Measurements from ENCODE around the gene SCLT1. TPM values are rescaled to one million over a fixed set of nuclear protein-coding genes. Genes with fewer than 3 reads are reported as not detected.
A peak's percentile ranks its signal among the peaks of the same experiment; 100 is the strongest.

Gene SCLT1
- total RNA-seq, 1 experiment from 2014 or later = 13.3 TPM

GRCh38 chr4:129098531-129099001 lies 5.2 kb upstream of the SCLT1 start:
- ChIA-PET CTCF (no interaction called here), RAD21 (ENCODE audit: low non-redundant PET in 1 of 2, low total read pairs in 2 of 2, uncharacterized antibody in 2 of 2, unreplicated experiment in 2 of 2) (no interaction called here), POLR2A (no interaction called here)
- Histone ChIP-seq H3K4me2 (ENCODE audit: low read length) (no peak overlapping the region), H4K20me1 (ENCODE audit: insufficient read depth) (no peaks in the 10 kb centered on the region), H3K27ac (ENCODE audit: low read depth, low read length) (no peak overlapping the region), H3K36me3 (ENCODE audit: control insufficient read depth in 1 of 2, insufficient read depth in 2 of 2, low read length in 2 of 2) (no peaks in the 10 kb centered on the region), H3K27me3 (ENCODE audit: insufficient read depth, low read length) (no peaks in the 10 kb centered on the region), H3K9me3 (ENCODE audit: control insufficient read depth in 1 of 2, insufficient read depth in 1 of 2, low read depth in 1 of 2, low read length in 2 of 2) (no peaks in the 10 kb centered on the region), H3K4me3 (replicated peaks in 1 of 2; ENCODE audit: low read depth in 1 of 2, low read length in 2 of 2) (no peak overlapping the region), H3K9me2 (ENCODE audit: insufficient read depth) (no peaks in the 10 kb centered on the region), H3K9ac (ENCODE audit: low read length) (no peak overlapping the region), H3K79me2 (ENCODE audit: insufficient read depth, low read length) (no peaks in the 10 kb centered on the region), H3K4me1 (ENCODE audit: control insufficient read depth in 1 of 2, insufficient read depth in 2 of 2, low read length in 2 of 2) (peaks cover 0 to 13% of the 10 kb centered on the region in 2 experiments; a peak in 1 of 4 replicates), H2AFZ (ENCODE audit: low read depth, low read length, poor library complexity, severe bottlenecking) (no peak overlapping the region)
- no TSS peak for BruUV-seq (replicated peaks)
- ATAC-seq (no peak), DNase-seq (ENCODE audit: low read depth, low spot score) (no peak)
- intact Hi-C loops (cut with micrococcal nuclease) = no loop called here
- no peak for TF ChIP-seq SIN3A (IDR thresholded peaks at IDR 0.05; ENCODE audit: low read depth)
- no peak for TF ChIP-seq EZH2phosphoT487 (IDR thresholded peaks at IDR 0.05; ENCODE audit: borderline replicate concordance)
- no peak for TF ChIP-seq ZBTB33 (IDR thresholded peaks at IDR 0.05; ENCODE audit: extremely low read depth, insufficient replicate concordance, low read length)

- no TSS peak for BruUV-seq (replicated peaks)
- H3K79me2 ChIP-seq (ENCODE audit: insufficient read depth, low read length) = peaks cover 21% of the 10 kb centered on the region
- no peaks in the 10 kb centered on the region for H3K36me3 ChIP-seq (ENCODE audit: control insufficient read depth in 1 of 2, insufficient read depth in 2 of 2, low read length in 2 of 2)
- RAD21 ChIA-PET (ENCODE audit: low non-redundant PET in 1 of 2, low total read pairs in 2 of 2, uncharacterized antibody in 2 of 2, unreplicated experiment in 2 of 2) = no interaction called here
- no peaks in the 10 kb centered on the region for H3K9me3 ChIP-seq (ENCODE audit: control insufficient read depth in 1 of 2, insufficient read depth in 1 of 2, low read depth in 1 of 2, low read length in 2 of 2)
- peak within 1 kb of the TSS; percentile 62 for H3K9ac ChIP-seq (ENCODE audit: low read length)
- no peaks in the 10 kb centered on the region for H4K20me1 ChIP-seq (ENCODE audit: insufficient read depth)
- H3K27me3 ChIP-seq (ENCODE audit: insufficient read depth, low read length) = no peaks in the 10 kb centered on the region
- peak within 1 kb of the TSS; percentile 81 for H2AFZ ChIP-seq (ENCODE audit: low read depth, low read length, poor library complexity, severe bottlenecking)
- H3K4me1 ChIP-seq (ENCODE audit: control insufficient read depth in 1 of 2, insufficient read depth in 2 of 2, low read length in 2 of 2) = peaks cover 2 to 18% of the 10 kb centered on the region in 2 experiments; a peak in 3 of 4 replicates
- peak; percentile 71 for ATAC-seq
- intact Hi-C loops (cut with micrococcal nuclease) = no loop called here
- POLR2A ChIA-PET = no interaction called here
- H3K9me2 ChIP-seq (ENCODE audit: insufficient read depth) = no peaks in the 10 kb centered on the region
- peak; percentile 62 for DNase-seq (ENCODE audit: low read depth, low spot score)
- CTCF ChIA-PET = no interaction called here
- peak within 1 kb of the TSS; percentile 73 for H3K4me2 ChIP-seq (ENCODE audit: low read length)
- peak within 1 kb of the TSS; percentile 56 for H3K27ac ChIP-seq (ENCODE audit: low read depth, low read length)
- H3K4me3 ChIP-seq (replicated peaks in 1 of 2; ENCODE audit: low read depth in 1 of 2, low read length in 2 of 2) = peak within 1 kb of the TSS; percentile 49 to 64
- no peak for TF ChIP-seq SRF (IDR thresholded peaks at IDR 0.05; ENCODE audit: low read depth)
- no peak for TF ChIP-seq YY1 (IDR thresholded peaks at IDR 0.05; ENCODE audit: extremely low read depth, insufficient replicate concordance, low read depth, low read length)
- TF ChIP-seq SIN3A (IDR thresholded peaks at IDR 0.05; ENCODE audit: low read depth) = no peak
- no peak for TF ChIP-seq POLR2A (IDR thresholded peaks at IDR 0.05; ENCODE audit: borderline replicate concordance, extremely low read depth, insufficient read depth, insufficient read length)
- TF ChIP-seq POLR2AphosphoS5 (IDR thresholded peaks at IDR 0.05; ENCODE audit: low read depth, low read length) = peak; percentile 78
- no peak for TF ChIP-seq MAX (IDR thresholded peaks at IDR 0.05)
- no peak for TF ChIP-seq ZBTB33 (IDR thresholded peaks at IDR 0.05; ENCODE audit: extremely low read depth, insufficient replicate concordance, low read length)
- TF ChIP-seq REST (IDR thresholded peaks at IDR 0.05; ENCODE audit: low read depth) = no peak
- TF ChIP-seq JUND (IDR thresholded peaks at IDR 0.05) = no peak
- 0 out of 2 replicates have a peak, but pooled peaks have one; percentile 24 for TF ChIP-seq SP1 (IDR thresholded peaks at IDR 0.05; ENCODE audit: low read depth)
These were observed 2.6 kb upstream of the SCLT1 start, which contains the start of gene C4orf33 for GRCh38 chr4:129095811-129096454. Gene C4orf33, plus strand, starts transcription at chr4:129096152. Its CDS starts 6,459 bp downstream, at chr4:129102611.

Data from HCT116 (cell line).